Measurements from ENCODE around the gene ESYT2.
A peak's percentile ranks its signal among the peaks of the same experiment; 100 is the strongest.

Gene ESYT2

GRCh38 chr7:158745057-158745715 is 84.1 kb downstream of the ESYT2 start:
- no peak for DNase-seq

- no peak for DNase-seq
Measured at GRCh38 chr7:158744070-158744469, 85.2 kb downstream of the ESYT2 start.

GRCh38 chr7:158743219-158743618 is 86.1 kb downstream of the ESYT2 start:
- DNase-seq = no peak

- no peak for DNase-seq
Measured at GRCh38 chr7:158742065-158742821, 87.1 kb downstream of the ESYT2 start.

- no peak for DNase-seq
Measured at GRCh38 chr7:158741294-158741666, 88.0 kb downstream of the ESYT2 start.

- peak in 1 of 56 donors; percentile 11 for DNase-seq
Measured at GRCh38 chr7:158740657-158741293, 88.5 kb downstream of the ESYT2 start.

GRCh38 chr7:158740013-158740656 is 89.2 kb downstream of the ESYT2 start:
- DNase-seq = peak in 2 of 56 donors; percentile 8 to 21

GRCh38 chr7:158738841-158739240 is 90.5 kb downstream of the ESYT2 start:
- no peak for DNase-seq

GRCh38 chr7:158737064-158737695 is 92.1 kb downstream of the ESYT2 start:
- DNase-seq = no peak

GRCh38 chr7:158735935-158736334 is 93.4 kb downstream of the ESYT2 start:
- DNase-seq = no peak

GRCh38 chr7:158734861-158735260 is 94.4 kb downstream of the ESYT2 start:
- DNase-seq = no peak

- DNase-seq = no peak
Measured at GRCh38 chr7:158733775-158734494, 95.4 kb downstream of the ESYT2 start.

- DNase-seq = no peak
Measured at GRCh38 chr7:158733220-158733519, 96.1 kb downstream of the ESYT2 start.

- no peak for DNase-seq
Measured at GRCh38 chr7:158732494-158733219, 96.7 kb downstream of the ESYT2 start.

GRCh38 chr7:158731761-158732160 is 97.5 kb downstream of the ESYT2 start:
- DNase-seq = no peak

GRCh38 chr7:158730383-158731346 is 98.6 kb downstream of the ESYT2 start:
- no peak for DNase-seq

GRCh38 chr7:158729646-158730382 is 99.5 kb downstream of the ESYT2 start:
- DNase-seq = no peak

- no peak for DNase-seq
Measured at GRCh38 chr7:158728911-158729645, 100.2 kb downstream of the ESYT2 start.
